Vagina (tissue), 2 donors: Measurements from ENCODE around the gene NRGN. TPM values are rescaled to one million over a fixed set of nuclear protein-coding genes. Genes with fewer than 3 reads are reported as not detected.
A peak's percentile ranks its signal among the peaks of the same experiment; 100 is the strongest.

Source experiments
- DNase-seq, 2 donors: peaks; one replicate each; pipeline ENCODE4 v3.0.0-alpha.2; 2017; ENCODE audit errors: extremely low spot score in 2 of 2
- H3K27ac ChIP-seq: fragments of 200-600 bp; sonication (generic); one replicate; pipeline ENCODE4 v1.5.1; 2019
- H3K27me3 ChIP-seq: fragments of 200-600 bp; sonication (generic); one replicate; pipeline ENCODE4 v1.5.1; 2019
- H3K36me3 ChIP-seq, 2 donors: fragments of 200-600 bp; sonication (generic); one replicate each; pipeline ENCODE4 v1.5.1; 2017 to 2019
- H3K4me1 ChIP-seq: fragments of 200-600 bp; sonication (generic); one replicate; pipeline ENCODE4 v1.5.1; 2019
- H3K4me3 ChIP-seq, 2 donors: fragments of 200-600 bp; sonication (generic); 1 replicate in 1 of 2; 2 replicates in 1 of 2; pipeline ENCODE4 v1.5.1; 2016 to 2019
- H3K9me3 ChIP-seq: fragments of 200-600 bp; sonication (generic); one replicate; pipeline ENCODE4 v1.5.1; 2019
- CTCF ChIP-seq, 3 experiments: fragments of 450-650 bp in 2 of 3; fragments of 200-600 bp in 1 of 3; sonication (generic) in 1 of 3; IDR thresholded peaks; one replicate each; pipeline ENCODE4 v1.5.1; 2017 to 2019; ENCODE audit warnings: antibody characterized with exemption in 3 of 3, mild to moderate bottlenecking in 2 of 3, moderate library complexity in 2 of 3
- POLR2A ChIP-seq, 2 donors: fragments of 450-650 bp; IDR thresholded peaks; one replicate each; pipeline ENCODE4 v1.6.1; 2017; ENCODE audit warnings: antibody characterized with exemption in 2 of 2, mild to moderate bottlenecking in 2 of 2, moderate library complexity in 2 of 2
- POLR2AphosphoS5 ChIP-seq, 2 donors: sonication (generic); formaldehyde crosslinking; IDR thresholded peaks; one replicate each; pipeline ENCODE4 v1.9.0; 2017; ENCODE audit warnings: antibody characterized with exemption in 2 of 2, mild to moderate bottlenecking in 2 of 2, low read depth in 1 of 2; ENCODE audit not compliant: insufficient read depth in 1 of 2
- intact Hi-C: fragments of 100-400 bp; cut with DNase I; formaldehyde crosslinking; loops from one replicate; pipeline ENCODE4 v1.15.1; 2023
- total RNA-seq: library from RNA; depleted of rRNA; stranded (reverse); fragments of >200 nt; gene quantifications from one replicate; pipeline ENCODE4 v1.2.3, GENCODE V29; 2016

The NRGN gene
- total RNA-seq, 1 donor from 2014 or later = 0.98 TPM

- Histone ChIP-seq H3K4me1 (peaks cover 19% of the 10 kb centered on the region), H3K9me3 (no peaks in the 10 kb centered on the region), H3K27me3 (no peaks in the 10 kb centered on the region), H3K4me3 (peak overlapping the region; percentile 52 to 58), H3K27ac (no peak overlapping the region), H3K36me3 (no peaks in the 10 kb centered on the region)
- intact Hi-C loops = no loop called here
- DNase-seq = no peak
- TF ChIP-seq POLR2AphosphoS5 (IDR thresholded peaks at IDR 0.05; ENCODE audit: insufficient read depth in 1 of 2, low read depth in 1 of 2) = no peak
- TF ChIP-seq POLR2A (IDR thresholded peaks at IDR 0.05) = no peak
- no peak for TF ChIP-seq CTCF (IDR thresholded peaks at IDR 0.05)
Measured at GRCh38 chr11:124738713-124739478, 846 bp upstream of the NRGN start.

- no peak overlapping the region for H3K27ac ChIP-seq
- DNase-seq = no peak
- H3K4me3 ChIP-seq = peak overlapping the region; percentile 52 to 58
- TF ChIP-seq CTCF (IDR thresholded peaks at IDR 0.05) (peak in 2 of 3 experiments; percentile 27 to 29), POLR2AphosphoS5 (IDR thresholded peaks at IDR 0.05; ENCODE audit: insufficient read depth in 1 of 2, low read depth in 1 of 2) (no peak)
- no peaks in the 10 kb centered on the region for H3K36me3 ChIP-seq
- H3K27me3 ChIP-seq = no peaks in the 10 kb centered on the region
- peaks cover 21% of the 10 kb centered on the region for H3K4me1 ChIP-seq
- intact Hi-C loops = no loop called here
- H3K9me3 ChIP-seq = no peaks in the 10 kb centered on the region
Measured at GRCh38 chr11:124740277-124740882, 638 bp downstream of the NRGN start.

GRCh38 chr11:124742555-124742954, 2.8 kb downstream of the NRGN start:
- intact Hi-C loops = no loop called here
- Histone ChIP-seq H3K36me3 (no peaks in the 10 kb centered on the region), H3K9me3 (no peaks in the 10 kb centered on the region), H3K27ac (no peak overlapping the region), H3K4me3 (no peak overlapping the region), H3K27me3 (no peaks in the 10 kb centered on the region), H3K4me1 (peaks cover 42% of the 10 kb centered on the region)
- DNase-seq = no peak
- no peak for TF ChIP-seq POLR2AphosphoS5 (IDR thresholded peaks at IDR 0.05; ENCODE audit: insufficient read depth in 1 of 2, low read depth in 1 of 2)
- TF ChIP-seq POLR2A (IDR thresholded peaks at IDR 0.05) = no peak
- no peak for TF ChIP-seq CTCF (IDR thresholded peaks at IDR 0.05)

GRCh38 chr11:124743050-124743449, 3.3 kb downstream of the NRGN start:
- peaks cover 42% of the 10 kb centered on the region for H3K4me1 ChIP-seq
- TF ChIP-seq CTCF (IDR thresholded peaks at IDR 0.05) (no peak), POLR2A (IDR thresholded peaks at IDR 0.05) (no peak), POLR2AphosphoS5 (IDR thresholded peaks at IDR 0.05; ENCODE audit: insufficient read depth in 1 of 2, low read depth in 1 of 2) (no peak)
- no peak overlapping the region for H3K4me3 ChIP-seq
- H3K36me3 ChIP-seq = no peaks in the 10 kb centered on the region
- H3K9me3 ChIP-seq = no peaks in the 10 kb centered on the region
- intact Hi-C loops = no loop called here
- H3K27me3 ChIP-seq = no peaks in the 10 kb centered on the region
- H3K27ac ChIP-seq = no peak overlapping the region
- DNase-seq = no peak
